ENCODE results near the gene CCDC97. TPM values are rescaled to one million over a fixed set of nuclear protein-coding genes. Genes with fewer than 3 reads are reported as not detected.

Gene CCDC97
- total RNA-seq, 1 experiment from 2014 or later = 31.4 TPM

DNA sequence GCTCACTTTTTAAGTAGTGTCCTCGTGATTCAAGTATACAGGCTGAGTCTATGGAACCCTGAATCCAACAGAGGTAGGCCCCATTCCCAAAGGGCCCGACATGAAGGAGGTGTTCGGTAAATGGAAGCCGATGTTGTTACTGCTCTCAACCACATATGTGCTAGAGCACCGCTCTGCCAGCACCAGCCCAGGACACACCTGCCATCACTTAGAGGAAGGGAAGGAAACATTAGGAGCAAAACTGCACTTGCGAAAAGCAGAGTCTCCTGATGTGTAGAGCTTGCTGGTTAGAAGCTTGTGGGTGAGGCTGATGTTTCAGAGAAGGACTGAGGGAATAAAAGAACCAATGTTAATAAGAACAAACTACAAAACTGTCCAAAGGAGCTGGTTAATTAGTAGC is 9.4 kb upstream of the CCDC97 start:
- ATAC-seq = no peak
- DNase-seq (ENCODE audit: low spot score) = no peak
- ChIA-PET POLR2A (no interaction called here), CTCF (interaction anchor here (0.5 to 1.0 kb wide), 2 partner anchors 37 to 420 kb away, joined by 3 read pairs; partner anchors contain the start of gene HNRNPUL1)
- H3K4me1 Mint-ChIP-seq = no peaks in the 10 kb centered on the region
- H3K9me3 Mint-ChIP-seq = no peaks in the 10 kb centered on the region
- no peaks in the 10 kb centered on the region for H3K27me3 Mint-ChIP-seq (ENCODE audit: low read depth)
- TF ChIP-seq, protein P1, sequence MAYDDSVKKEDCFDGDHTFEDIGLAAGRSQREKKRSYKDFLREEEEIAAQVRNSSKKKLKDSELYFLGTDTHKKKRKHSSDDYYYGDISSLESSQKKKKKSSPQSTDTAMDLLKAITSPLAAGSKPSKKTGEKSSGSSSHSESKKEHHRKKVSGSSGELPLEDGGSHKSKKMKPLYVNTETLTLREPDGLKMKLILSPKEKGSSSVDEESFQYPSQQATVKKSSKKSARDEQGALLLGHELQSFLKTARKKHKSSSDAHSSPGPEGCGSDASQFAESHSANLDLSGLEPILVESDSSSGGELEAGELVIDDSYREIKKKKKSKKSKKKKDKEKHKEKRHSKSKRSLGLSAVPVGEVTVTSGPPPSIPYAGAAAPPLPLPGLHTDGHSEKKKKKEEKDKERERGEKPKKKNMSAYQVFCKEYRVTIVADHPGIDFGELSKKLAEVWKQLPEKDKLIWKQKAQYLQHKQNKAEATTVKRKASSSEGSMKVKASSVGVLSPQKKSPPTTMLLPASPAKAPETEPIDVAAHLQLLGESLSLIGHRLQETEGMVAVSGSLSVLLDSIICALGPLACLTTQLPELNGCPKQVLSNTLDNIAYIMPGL (CRISPR knock-in tag; IDR thresholded peaks at IDR 0.05) = no peak
- TF ChIP-seq ETV6 (CRISPR knock-in tag; IDR thresholded peaks at IDR 0.05) = no peak
- TF ChIP-seq, protein P2, sequence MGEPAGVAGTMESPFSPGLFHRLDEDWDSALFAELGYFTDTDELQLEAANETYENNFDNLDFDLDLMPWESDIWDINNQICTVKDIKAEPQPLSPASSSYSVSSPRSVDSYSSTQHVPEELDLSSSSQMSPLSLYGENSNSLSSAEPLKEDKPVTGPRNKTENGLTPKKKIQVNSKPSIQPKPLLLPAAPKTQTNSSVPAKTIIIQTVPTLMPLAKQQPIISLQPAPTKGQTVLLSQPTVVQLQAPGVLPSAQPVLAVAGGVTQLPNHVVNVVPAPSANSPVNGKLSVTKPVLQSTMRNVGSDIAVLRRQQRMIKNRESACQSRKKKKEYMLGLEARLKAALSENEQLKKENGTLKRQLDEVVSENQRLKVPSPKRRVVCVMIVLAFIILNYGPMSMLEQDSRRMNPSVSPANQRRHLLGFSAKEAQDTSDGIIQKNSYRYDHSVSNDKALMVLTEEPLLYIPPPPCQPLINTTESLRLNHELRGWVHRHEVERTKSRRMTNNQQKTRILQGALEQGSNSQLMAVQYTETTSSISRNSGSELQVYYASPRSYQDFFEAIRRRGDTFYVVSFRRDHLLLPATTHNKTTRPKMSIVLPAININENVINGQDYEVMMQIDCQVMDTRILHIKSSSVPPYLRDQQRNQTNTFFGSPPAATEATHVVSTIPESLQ (CRISPR knock-in tag; IDR thresholded peaks at IDR 0.05) = no peak
- TF ChIP-seq, protein P3, sequence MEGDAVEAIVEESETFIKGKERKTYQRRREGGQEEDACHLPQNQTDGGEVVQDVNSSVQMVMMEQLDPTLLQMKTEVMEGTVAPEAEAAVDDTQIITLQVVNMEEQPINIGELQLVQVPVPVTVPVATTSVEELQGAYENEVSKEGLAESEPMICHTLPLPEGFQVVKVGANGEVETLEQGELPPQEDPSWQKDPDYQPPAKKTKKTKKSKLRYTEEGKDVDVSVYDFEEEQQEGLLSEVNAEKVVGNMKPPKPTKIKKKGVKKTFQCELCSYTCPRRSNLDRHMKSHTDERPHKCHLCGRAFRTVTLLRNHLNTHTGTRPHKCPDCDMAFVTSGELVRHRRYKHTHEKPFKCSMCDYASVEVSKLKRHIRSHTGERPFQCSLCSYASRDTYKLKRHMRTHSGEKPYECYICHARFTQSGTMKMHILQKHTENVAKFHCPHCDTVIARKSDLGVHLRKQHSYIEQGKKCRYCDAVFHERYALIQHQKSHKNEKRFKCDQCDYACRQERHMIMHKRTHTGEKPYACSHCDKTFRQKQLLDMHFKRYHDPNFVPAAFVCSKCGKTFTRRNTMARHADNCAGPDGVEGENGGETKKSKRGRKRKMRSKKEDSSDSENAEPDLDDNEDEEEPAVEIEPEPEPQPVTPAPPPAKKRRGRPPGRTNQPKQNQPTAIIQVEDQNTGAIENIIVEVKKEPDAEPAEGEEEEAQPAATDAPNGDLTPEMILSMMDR (IDR thresholded peaks at IDR 0.05) = no peak
- no peak for TF ChIP-seq SOX15 (CRISPR knock-in tag; IDR thresholded peaks at IDR 0.05)
- TF ChIP-seq, protein P4, sequence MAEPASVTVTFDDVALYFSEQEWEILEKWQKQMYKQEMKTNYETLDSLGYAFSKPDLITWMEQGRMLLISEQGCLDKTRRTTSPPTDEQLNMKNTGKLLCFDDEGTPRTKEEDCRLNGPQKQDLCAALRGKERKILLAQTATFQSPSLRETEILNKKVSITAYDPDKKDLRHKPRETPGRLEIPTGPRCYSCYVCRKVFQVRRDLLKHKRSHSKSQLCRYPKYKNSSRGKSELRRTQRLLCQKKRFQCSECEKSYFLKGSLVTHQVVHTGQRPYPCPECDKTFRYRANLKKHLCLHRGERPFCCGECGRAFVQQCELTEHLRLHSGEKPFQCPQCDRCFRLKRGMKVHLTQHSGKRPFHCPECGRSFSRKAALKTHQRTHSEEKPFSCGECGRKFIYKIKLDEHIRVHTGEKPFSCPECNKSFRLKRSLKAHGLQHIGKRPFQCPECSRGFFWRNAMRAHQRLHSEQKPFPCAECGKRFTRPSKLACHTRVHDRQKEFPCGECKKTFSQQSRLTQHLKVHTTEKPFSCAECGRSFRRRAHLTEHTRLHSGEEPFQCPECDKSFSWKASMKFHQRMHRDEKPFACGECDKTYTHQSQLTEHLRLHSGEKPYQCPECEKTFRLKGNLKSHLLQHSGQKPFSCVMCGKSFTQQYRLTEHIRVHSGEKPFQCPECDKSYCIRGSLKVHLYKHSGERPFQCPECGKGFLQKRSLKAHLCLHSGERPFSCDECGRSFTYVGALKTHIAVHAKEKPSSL (CRISPR knock-in tag; conservative IDR thresholded peaks at IDR 0.05) = no peak
- TF ChIP-seq MXD4 (CRISPR knock-in tag; IDR thresholded peaks at IDR 0.05; ENCODE audit: borderline replicate concordance) = no peak
- TF ChIP-seq HMGA2 (CRISPR knock-in tag; IDR thresholded peaks at IDR 0.05) = no peak
- TF ChIP-seq ZNF396 (CRISPR knock-in tag; IDR thresholded peaks at IDR 0.05; ENCODE audit: borderline replicate concordance) = no peak
- TF ChIP-seq GTF2I (CRISPR knock-in tag; conservative IDR thresholded peaks at IDR 0.05) = no peak
- no peak for TF ChIP-seq NFYB (CRISPR knock-in tag; conservative IDR thresholded peaks at IDR 0.05; ENCODE audit: low read depth)
- TF ChIP-seq, protein P5, sequence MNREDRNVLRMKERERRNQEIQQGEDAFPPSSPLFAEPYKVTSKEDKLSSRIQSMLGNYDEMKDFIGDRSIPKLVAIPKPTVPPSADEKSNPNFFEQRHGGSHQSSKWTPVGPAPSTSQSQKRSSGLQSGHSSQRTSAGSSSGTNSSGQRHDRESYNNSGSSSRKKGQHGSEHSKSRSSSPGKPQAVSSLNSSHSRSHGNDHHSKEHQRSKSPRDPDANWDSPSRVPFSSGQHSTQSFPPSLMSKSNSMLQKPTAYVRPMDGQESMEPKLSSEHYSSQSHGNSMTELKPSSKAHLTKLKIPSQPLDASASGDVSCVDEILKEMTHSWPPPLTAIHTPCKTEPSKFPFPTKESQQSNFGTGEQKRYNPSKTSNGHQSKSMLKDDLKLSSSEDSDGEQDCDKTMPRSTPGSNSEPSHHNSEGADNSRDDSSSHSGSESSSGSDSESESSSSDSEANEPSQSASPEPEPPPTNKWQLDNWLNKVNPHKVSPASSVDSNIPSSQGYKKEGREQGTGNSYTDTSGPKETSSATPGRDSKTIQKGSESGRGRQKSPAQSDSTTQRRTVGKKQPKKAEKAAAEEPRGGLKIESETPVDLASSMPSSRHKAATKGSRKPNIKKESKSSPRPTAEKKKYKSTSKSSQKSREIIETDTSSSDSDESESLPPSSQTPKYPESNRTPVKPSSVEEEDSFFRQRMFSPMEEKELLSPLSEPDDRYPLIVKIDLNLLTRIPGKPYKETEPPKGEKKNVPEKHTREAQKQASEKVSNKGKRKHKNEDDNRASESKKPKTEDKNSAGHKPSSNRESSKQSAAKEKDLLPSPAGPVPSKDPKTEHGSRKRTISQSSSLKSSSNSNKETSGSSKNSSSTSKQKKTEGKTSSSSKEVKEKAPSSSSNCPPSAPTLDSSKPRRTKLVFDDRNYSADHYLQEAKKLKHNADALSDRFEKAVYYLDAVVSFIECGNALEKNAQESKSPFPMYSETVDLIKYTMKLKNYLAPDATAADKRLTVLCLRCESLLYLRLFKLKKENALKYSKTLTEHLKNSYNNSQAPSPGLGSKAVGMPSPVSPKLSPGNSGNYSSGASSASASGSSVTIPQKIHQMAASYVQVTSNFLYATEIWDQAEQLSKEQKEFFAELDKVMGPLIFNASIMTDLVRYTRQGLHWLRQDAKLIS (CRISPR knock-in tag; IDR thresholded peaks at IDR 0.05; ENCODE audit: borderline replicate concordance) = no peak
- no peak for TF ChIP-seq JUN (CRISPR knock-in tag; IDR thresholded peaks at IDR 0.05)
- TF ChIP-seq EMX1 (CRISPR knock-in tag; IDR thresholded peaks at IDR 0.05) = no peak
- TF ChIP-seq, protein P6, sequence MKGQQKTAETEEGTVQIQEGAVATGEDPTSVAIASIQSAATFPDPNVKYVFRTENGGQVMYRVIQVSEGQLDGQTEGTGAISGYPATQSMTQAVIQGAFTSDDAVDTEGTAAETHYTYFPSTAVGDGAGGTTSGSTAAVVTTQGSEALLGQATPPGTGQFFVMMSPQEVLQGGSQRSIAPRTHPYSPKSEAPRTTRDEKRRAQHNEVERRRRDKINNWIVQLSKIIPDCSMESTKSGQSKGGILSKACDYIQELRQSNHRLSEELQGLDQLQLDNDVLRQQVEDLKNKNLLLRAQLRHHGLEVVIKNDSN (CRISPR knock-in tag; IDR thresholded peaks at IDR 0.05) = no peak
- no peak overlapping the region for H3K27ac Mint-ChIP-seq
- H3K36me3 Mint-ChIP-seq = peaks cover 94% of the 10 kb centered on the region
- H3K4me3 Mint-ChIP-seq = no peak overlapping the region
